HL-60 (cell line): ENCODE data around the gene MICA.
"Not testable (repeated sequence)": the region's sequence is repeated elsewhere in the genome, so short reads cannot be mapped to it uniquely, and the experiment has no call there.

Experiments
- DNase-seq, 2 experiments: peaks; one replicate each; pipeline ENCODE4 v3.0.0-alpha.2; 2010 to 2020; ENCODE audit warnings: low read depth in 1 of 2, low spot score in 1 of 2
- H3K27ac ChIP-seq: fragments of 250-450 bp; sonication (Bioruptor Pico); replicated peaks from 2 replicates; pipeline ENCODE4 v1.5.1; 2020; ENCODE audit warnings: mild to moderate bottlenecking, moderate library complexity
- H3K27me3 ChIP-seq: fragments of 250-450 bp; sonication (Bioruptor Pico); 2 replicates; pipeline ENCODE4 v1.5.1; 2021; ENCODE audit warnings: mild to moderate bottlenecking, moderate library complexity; ENCODE audit not compliant: insufficient read depth, poor library complexity, severe bottlenecking
- H3K4me3 ChIP-seq: replicated peaks from 2 replicates; pipeline ENCODE4 v1.5.1; 2011; ENCODE audit warnings: mild to moderate bottlenecking, control low read depth, low read length; ENCODE audit not compliant: insufficient read depth
- CTCF ChIP-seq: IDR thresholded peaks from one replicate; pipeline ENCODE4 v1.5.1; 2011; ENCODE audit warnings: low read length, control low read depth, inconsistent platforms; ENCODE audit not compliant: insufficient read depth
- GABPA ChIP-seq: IDR thresholded peaks from 2 replicates; pipeline ENCODE4 v1.6.1; 2012; ENCODE audit warnings: low read depth
- POLR2AphosphoS5 ChIP-seq: IDR thresholded peaks from 2 replicates; pipeline ENCODE4 v1.6.1; 2012; ENCODE audit warnings: low read depth
- REST ChIP-seq: IDR thresholded peaks from 2 replicates; pipeline ENCODE4 v1.6.1; 2012; ENCODE audit warnings: low read depth; ENCODE audit not compliant: insufficient replicate concordance
- SPI1 ChIP-seq: IDR thresholded peaks from 2 replicates; pipeline ENCODE4 v1.6.1; 2012; ENCODE audit warnings: low read depth, mild to moderate bottlenecking, borderline replicate concordance

MICA gene

GRCh38 chr6:31423550-31423949 lies 20.2 kb downstream of the MICA start:
- H3K27ac ChIP-seq: no peak overlapping the region
- H3K27me3 ChIP-seq: no peaks in the 10 kb centered on the region
- no peak for TF ChIP-seq SPI1
- TF ChIP-seq CTCF: no peak
- TF ChIP-seq POLR2AphosphoS5: no peak
- no peak for TF ChIP-seq GABPA
- no peak for TF ChIP-seq REST
- DNase-seq: no peak
- no peak overlapping the region for H3K4me3 ChIP-seq

- no peak overlapping the region for H3K4me3 ChIP-seq
- no peak overlapping the region for H3K27ac ChIP-seq
- H3K27me3 ChIP-seq: no peaks in the 10 kb centered on the region
- DNase-seq: no peak
- no peak for TF ChIP-seq CTCF
- TF ChIP-seq SPI1: no peak
- no peak for TF ChIP-seq POLR2AphosphoS5
- TF ChIP-seq REST: no peak
- no peak for TF ChIP-seq GABPA
These were observed 23.3 kb downstream of the MICA start for GRCh38 chr6:31426395-31427354.

GRCh38 chr6:31430449-31430848 lies 27.1 kb downstream of the MICA start:
- H3K27ac ChIP-seq: no peak overlapping the region
- no peak for DNase-seq
- TF ChIP-seq REST: no peak
- TF ChIP-seq CTCF: no peak
- no peak for TF ChIP-seq SPI1
- no peak for TF ChIP-seq GABPA
- TF ChIP-seq POLR2AphosphoS5: no peak
- no peaks in the 10 kb centered on the region for H3K27me3 ChIP-seq
- H3K4me3 ChIP-seq: no peak overlapping the region

- not testable (repeated sequence) for DNase-seq, H3K4me3 ChIP-seq, H3K27ac ChIP-seq, H3K27me3 ChIP-seq
These were observed 31.7 kb downstream of the MICA start for GRCh38 chr6:31435051-31435450.
